GM18907 (cell line): ENCODE data around the gene C2CD2L.
"Not testable (repeated sequence)": the region's sequence is repeated elsewhere in the genome, so short reads cannot be mapped to it uniquely, and the experiment has no call there.

ENCODE experiments used
- ATAC-seq: cut with Tn5 transposase; IDR thresholded peaks from one replicate; pipeline ENCODE4 v1.9.1; 2021; ENCODE audit warnings: mild to moderate bottlenecking, moderate library complexity; ENCODE audit not compliant: unreplicated experiment

C2CD2L gene

GRCh38 chr11:119092880-119093842 lies 14.0 kb upstream of the C2CD2L start:
- ATAC-seq, result no peak

DNA sequence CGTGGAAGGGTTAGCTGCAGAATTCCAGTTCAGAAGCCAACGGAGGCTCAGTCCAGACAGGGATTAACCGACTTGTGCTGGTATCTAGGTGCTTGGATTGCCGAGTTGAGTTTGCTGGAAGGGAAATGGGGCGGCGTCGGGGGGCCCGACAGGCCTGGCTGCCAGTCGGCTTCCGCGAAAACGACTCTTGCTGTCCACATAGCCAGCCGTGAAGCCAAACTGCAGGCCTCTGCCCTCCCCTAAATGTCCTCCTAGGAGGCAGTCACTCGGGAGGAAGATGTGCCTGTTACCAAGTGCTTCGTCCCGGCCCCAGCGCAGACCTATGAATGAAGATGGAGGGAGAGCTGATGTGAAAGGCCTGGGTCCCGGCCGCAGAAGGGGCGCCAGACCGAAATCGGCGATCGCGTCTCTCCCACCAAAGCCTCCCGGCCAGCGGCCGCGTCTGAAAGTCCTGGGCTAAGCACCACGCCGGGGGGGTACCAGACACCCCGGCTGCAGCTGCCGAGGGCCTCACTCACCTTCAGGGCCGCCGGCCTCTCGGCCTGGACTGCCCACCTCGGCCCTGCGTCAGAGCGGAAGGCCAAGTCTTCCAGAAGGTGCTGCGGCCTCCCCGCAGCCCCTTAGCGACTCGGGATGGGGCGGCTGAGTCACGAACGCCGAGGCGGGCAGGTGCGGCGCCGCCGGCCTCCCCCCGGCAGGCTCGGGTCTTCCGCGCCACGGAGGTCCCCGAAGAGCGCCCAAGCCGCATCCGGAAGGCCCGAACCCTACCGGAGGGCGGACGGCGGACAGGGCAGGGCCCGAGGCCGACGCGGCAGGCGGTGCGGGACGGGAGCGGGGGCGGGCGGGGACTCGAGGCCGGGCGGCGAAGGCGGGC lies 13.0 kb upstream of the C2CD2L start:
- peak; percentile 7 for ATAC-seq

- ATAC-seq, result peak; percentile 40
These were observed 12.4 kb upstream of the C2CD2L start for GRCh38 chr11:119094816-119095065.

DNA sequence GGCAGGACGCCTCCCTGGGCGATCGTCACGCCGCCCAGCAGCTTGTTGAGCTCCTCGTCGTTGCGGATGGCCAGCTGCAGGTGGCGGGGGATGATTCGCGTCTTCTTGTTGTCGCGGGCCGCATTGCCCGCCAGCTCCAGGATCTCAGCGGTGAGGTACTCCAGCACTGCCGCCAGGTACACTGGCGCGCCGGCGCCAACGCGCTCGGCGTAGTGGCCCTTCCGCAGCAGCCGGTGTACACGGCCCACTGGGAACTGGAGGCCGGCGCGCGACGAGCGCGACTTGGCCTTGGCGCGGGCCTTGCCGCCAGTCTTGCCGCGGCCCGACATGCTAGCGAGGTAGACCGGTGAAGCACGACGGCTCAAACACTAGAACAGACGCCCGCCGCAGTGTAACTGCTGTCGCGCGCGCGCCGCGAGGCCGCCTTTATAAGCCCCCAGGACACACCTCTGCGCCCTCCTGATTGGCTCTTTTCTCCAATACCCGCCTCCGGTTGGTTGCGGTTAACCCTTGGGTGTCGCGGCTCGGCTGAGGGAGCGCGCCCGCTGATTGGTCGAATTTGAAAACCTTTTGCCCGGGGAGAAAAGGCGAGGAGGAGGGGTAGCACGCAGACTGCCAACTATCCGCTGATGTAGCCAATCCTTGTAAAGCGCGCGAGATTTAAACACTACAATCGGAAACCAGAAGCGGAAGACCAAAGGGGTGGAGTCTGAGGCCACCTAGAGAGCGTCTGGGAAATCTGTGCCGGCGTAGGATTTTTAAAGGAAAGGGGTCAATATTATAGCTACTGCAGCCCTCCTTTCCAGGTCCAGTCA lies 11.9 kb upstream of the C2CD2L start:
- ATAC-seq, result peak; percentile 82

DNA sequence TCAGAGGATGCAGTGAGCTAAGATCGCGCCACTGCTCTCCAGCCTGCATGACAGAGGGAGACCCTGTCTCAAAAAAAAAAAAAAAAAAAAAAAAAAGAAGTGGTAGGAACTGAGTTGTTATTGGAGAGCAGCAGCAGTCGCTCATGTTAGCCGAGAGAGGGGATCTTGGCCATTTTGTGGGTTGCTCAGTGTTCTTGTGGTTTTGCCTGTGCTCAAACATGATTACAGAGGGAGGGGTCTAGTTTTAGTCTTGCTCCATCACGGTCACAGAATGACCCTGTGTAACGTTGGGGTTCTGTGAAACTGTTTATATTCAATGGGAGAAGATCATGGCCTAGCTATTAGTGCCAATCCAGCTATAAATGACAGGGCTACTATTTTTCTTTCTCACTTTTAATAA lies 7.4 kb upstream of the C2CD2L start:
- ATAC-seq, result no peak

GRCh38 chr11:119100246-119100970 lies 6.7 kb upstream of the C2CD2L start:
- no peak for ATAC-seq

DNA sequence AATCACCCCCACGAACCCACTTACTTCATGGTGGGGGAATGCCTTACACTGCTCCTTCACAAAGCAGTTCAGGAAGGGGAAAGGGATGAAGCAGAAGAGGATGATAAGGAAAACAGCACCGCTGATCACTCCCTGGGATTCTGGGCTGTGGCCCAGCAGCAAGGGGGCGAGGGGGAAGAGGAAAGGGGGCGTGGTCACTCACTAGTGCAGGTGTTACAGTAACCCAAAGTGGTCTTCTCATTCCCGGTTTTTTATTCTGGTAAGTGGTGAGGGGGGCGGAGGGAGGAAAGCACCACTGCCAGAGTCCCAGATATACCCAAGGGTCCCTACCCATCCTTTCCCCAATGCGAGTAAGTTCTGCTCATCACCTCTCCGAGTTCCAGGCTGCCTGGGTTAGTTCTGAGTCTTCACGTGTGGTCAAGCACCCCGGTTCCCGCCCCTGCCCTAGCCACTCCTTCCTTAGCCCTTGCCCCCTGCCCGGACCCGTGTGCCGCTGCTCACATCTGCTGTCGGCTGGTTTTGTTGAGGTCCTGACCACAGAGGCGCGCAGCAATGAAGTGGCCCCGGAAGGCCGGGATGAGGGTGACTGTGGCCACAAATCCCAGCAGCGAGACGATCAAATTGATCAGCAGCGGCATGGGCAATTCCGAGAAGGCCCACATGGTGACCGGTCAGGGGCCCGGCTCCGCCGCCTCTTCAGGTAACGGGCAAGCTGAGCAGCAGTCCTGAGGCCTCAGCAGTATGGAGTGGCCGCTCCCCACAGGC lies 6.0 kb upstream of the C2CD2L start:
- ATAC-seq, result peak; percentile 21

- ATAC-seq, result peak; percentile 79
These were observed 5.3 kb upstream of the C2CD2L start, which contains the start of gene DPAGT1 for GRCh38 chr11:119101759-119102423. TSS of gene DPAGT1 (minus strand) at chr11:119101853. CDS start at chr11:119101655, 198 bp downstream.

- ATAC-seq, result not testable (repeated sequence)
These were observed 3.9 kb upstream of the C2CD2L start for GRCh38 chr11:119103161-119103664.

DNA sequence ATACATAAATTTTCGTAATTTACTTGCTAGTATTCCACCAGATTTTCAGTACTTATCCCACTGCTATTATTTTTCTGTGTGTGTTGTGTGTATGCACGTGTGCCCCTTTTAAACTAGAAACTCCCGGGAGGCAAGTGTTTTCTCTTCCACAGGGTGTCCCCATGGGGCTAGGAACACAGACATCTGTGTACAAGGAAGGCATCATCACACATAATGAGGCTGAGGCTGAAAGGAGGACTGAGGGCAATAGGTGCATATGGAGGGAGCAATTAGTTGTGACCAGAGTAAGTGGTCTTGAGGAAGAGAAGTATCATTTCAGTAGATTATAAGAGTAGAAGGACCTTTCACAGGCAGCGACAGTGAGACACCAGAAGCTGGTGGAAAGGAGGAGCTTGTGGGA lies 3.4 kb upstream of the C2CD2L start:
- ATAC-seq, result no peak

GRCh38 chr11:119107538-119108145 lies 498 bp downstream of the C2CD2L start:
- peak; percentile 19 for ATAC-seq

GRCh38 chr11:119108146-119108856 lies 1.2 kb downstream of the C2CD2L start:
- no peak for ATAC-seq

DNA sequence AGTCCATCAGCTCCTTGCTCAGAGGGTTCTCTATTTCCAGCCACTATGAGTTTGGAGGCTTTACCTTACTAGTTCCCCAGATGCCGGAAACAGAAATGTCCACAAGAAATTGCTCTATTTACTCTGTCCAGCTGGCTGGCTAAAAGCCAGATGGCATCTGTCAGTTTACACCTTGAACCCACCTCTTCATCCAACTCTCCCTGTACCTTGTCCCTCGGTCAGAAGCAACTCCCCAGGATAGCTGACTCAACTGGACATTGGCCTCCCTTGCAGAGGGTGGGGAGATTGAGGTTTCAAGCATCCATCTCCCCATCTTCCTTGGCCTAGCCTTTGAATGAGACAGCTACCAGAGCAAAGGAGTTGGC lies 1.7 kb downstream of the C2CD2L start:
- ATAC-seq, result no peak

- no peak for ATAC-seq
These were observed 2.7 kb downstream of the C2CD2L start for GRCh38 chr11:119109843-119110242.

DNA sequence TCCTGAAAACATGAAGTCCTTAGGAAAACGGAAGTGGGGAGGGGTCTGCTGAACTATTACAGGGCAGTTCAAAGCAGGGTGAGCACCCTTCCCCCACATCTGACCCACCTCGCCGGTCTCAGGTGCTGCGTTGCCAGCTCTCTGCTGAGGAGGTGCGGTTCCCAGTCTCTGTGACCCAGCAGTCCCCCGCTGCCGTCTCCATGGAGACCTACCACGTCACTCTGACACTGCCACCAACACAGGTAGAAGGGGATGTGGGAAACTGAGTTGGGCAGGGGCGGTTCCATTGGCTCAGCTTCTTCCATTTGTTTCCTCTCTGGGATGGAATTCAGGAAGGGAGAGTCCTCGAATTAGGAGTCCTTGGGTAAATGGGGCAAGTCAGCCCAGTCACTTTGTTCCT lies 3.3 kb downstream of the C2CD2L start:
- no peak for ATAC-seq

GRCh38 chr11:119111361-119111925 lies 4.3 kb downstream of the C2CD2L start:
- ATAC-seq, result no peak

DNA sequence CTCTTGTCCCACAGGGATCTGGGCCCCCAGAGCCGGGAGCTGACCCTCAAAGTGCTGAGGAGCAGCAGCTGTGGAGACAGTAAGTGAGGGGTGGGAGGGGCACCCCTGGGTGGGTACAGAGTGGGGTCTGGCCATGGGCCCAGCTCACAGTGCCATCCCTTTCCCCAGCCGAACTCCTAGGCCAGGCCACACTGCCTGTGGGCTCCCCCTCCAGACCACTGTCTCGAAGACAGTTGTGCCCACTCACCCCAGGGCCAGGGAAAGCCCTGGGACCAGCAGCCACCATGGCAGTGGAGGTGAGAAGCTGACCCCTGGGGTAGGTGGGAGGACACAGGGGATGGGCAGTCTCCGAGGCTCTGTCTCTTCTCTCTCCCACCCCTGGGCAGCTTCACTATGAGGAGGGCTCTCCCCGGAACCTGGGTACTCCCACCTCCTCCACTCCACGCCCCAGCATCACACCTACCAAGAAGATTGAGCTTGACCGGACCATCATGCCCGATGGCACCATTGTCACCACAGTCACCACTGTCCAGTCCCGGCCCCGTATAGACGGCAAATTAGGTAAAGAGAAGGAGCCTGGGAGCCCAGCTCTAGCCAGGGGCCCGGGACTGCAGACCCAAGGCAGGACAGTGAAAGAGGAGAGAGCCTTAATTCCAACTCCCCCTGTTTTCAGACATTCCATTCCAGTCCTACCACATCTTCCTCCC lies 5.3 kb downstream of the C2CD2L start:
- no peak for ATAC-seq
